HG03103 (cell line): ENCODE data around the gene MINDY4.
"Not testable (repeated sequence)": the region's sequence is repeated elsewhere in the genome, so short reads cannot be mapped to it uniquely, and the experiment has no call there.

Source experiments
- ATAC-seq: cut with Tn5 transposase; IDR thresholded peaks from one replicate; pipeline ENCODE4 v1.9.1; 2021; ENCODE audit warnings: low read depth; ENCODE audit not compliant: unreplicated experiment

The MINDY4 gene

GRCh38 chr7:30799206-30799975 lies 28.2 kb downstream of the MINDY4 start:
- ATAC-seq, result peak; percentile 78

- ATAC-seq, result no peak
Observed at GRCh38 chr7:30799976-30800661, 28.9 kb downstream of the MINDY4 start.

- peak; percentile 24 for ATAC-seq
Observed at GRCh38 chr7:30800785-30801252, 29.6 kb downstream of the MINDY4 start.

- no peak for ATAC-seq
Observed at GRCh38 chr7:30802812-30803211, 31.6 kb downstream of the MINDY4 start.

GRCh38 chr7:30804078-30804661 lies 33.0 kb downstream of the MINDY4 start:
- no peak for ATAC-seq

- no peak for ATAC-seq
Observed at GRCh38 chr7:30805081-30805691, 34.0 kb downstream of the MINDY4 start.

- ATAC-seq, result no peak
Observed at GRCh38 chr7:30805931-30806330, 34.7 kb downstream of the MINDY4 start.

- not testable (repeated sequence) for ATAC-seq
Observed at GRCh38 chr7:30807477-30807876, 36.3 kb downstream of the MINDY4 start.

GRCh38 chr7:30807941-30808340 lies 36.7 kb downstream of the MINDY4 start:
- not testable (repeated sequence) for ATAC-seq

GRCh38 chr7:30810986-30811385 lies 39.8 kb downstream of the MINDY4 start:
- no peak for ATAC-seq

- no peak for ATAC-seq
Observed at GRCh38 chr7:30812676-30813075, 41.5 kb downstream of the MINDY4 start.

GRCh38 chr7:30813466-30813865 lies 42.2 kb downstream of the MINDY4 start:
- ATAC-seq, result no peak

- ATAC-seq, result no peak
Observed at GRCh38 chr7:30814700-30815387, 43.6 kb downstream of the MINDY4 start.

GRCh38 chr7:30815388-30815854 lies 44.2 kb downstream of the MINDY4 start:
- ATAC-seq, result no peak

GRCh38 chr7:30815951-30816644 lies 44.9 kb downstream of the MINDY4 start:
- no peak for ATAC-seq

- ATAC-seq, result no peak
Observed at GRCh38 chr7:30816645-30817370, 45.6 kb downstream of the MINDY4 start.

GRCh38 chr7:30817371-30817767 lies 46.2 kb downstream of the MINDY4 start:
- no peak for ATAC-seq

- ATAC-seq, result no peak
Observed at GRCh38 chr7:30824821-30825720, 53.9 kb downstream of the MINDY4 start.
